Vagina (tissue), 2 donors: ENCODE data around the gene POLA1. TPM values are rescaled to one million over a fixed set of nuclear protein-coding genes. Genes with fewer than 3 reads are reported as not detected.

ENCODE experiments used
- DNase-seq, 2 donors: peaks; one replicate each; pipeline ENCODE4 v3.0.0-alpha.2; 2017; ENCODE audit errors: extremely low spot score in 2 of 2
- H3K27ac ChIP-seq: fragments of 200-600 bp; sonication (generic); one replicate; pipeline ENCODE4 v1.5.1; 2019
- H3K27me3 ChIP-seq: fragments of 200-600 bp; sonication (generic); one replicate; pipeline ENCODE4 v1.5.1; 2019
- H3K36me3 ChIP-seq, 2 donors: fragments of 200-600 bp; sonication (generic); one replicate each; pipeline ENCODE4 v1.5.1; 2017 to 2019
- H3K4me1 ChIP-seq: fragments of 200-600 bp; sonication (generic); one replicate; pipeline ENCODE4 v1.5.1; 2019
- H3K4me3 ChIP-seq, 2 donors: fragments of 200-600 bp; sonication (generic); 1 replicate in 1 of 2; 2 replicates in 1 of 2; pipeline ENCODE4 v1.5.1; 2016 to 2019
- H3K9me3 ChIP-seq: fragments of 200-600 bp; sonication (generic); one replicate; pipeline ENCODE4 v1.5.1; 2019
- CTCF ChIP-seq, 3 experiments: fragments of 450-650 bp in 2 of 3; fragments of 200-600 bp in 1 of 3; sonication (generic) in 1 of 3; IDR thresholded peaks; one replicate each; pipeline ENCODE4 v1.5.1; 2017 to 2019; ENCODE audit warnings: antibody characterized with exemption in 3 of 3, mild to moderate bottlenecking in 2 of 3, moderate library complexity in 2 of 3
- POLR2A ChIP-seq, 2 donors: fragments of 450-650 bp; IDR thresholded peaks; one replicate each; pipeline ENCODE4 v1.6.1; 2017; ENCODE audit warnings: antibody characterized with exemption in 2 of 2, mild to moderate bottlenecking in 2 of 2, moderate library complexity in 2 of 2
- POLR2AphosphoS5 ChIP-seq, 2 donors: sonication (generic); formaldehyde crosslinking; IDR thresholded peaks; one replicate each; pipeline ENCODE4 v1.9.0; 2017; ENCODE audit warnings: antibody characterized with exemption in 2 of 2, mild to moderate bottlenecking in 2 of 2, low read depth in 1 of 2; ENCODE audit not compliant: insufficient read depth in 1 of 2
- intact Hi-C: fragments of 100-400 bp; cut with DNase I; formaldehyde crosslinking; loops from one replicate; pipeline ENCODE4 v1.15.1; 2023
- total RNA-seq: library from RNA; depleted of rRNA; stranded (reverse); fragments of >200 nt; gene quantifications from one replicate; pipeline ENCODE4 v1.2.3, GENCODE V29; 2016

Gene POLA1
- total RNA-seq, 1 donor from 2014 or later: 17.2 TPM

DNA sequence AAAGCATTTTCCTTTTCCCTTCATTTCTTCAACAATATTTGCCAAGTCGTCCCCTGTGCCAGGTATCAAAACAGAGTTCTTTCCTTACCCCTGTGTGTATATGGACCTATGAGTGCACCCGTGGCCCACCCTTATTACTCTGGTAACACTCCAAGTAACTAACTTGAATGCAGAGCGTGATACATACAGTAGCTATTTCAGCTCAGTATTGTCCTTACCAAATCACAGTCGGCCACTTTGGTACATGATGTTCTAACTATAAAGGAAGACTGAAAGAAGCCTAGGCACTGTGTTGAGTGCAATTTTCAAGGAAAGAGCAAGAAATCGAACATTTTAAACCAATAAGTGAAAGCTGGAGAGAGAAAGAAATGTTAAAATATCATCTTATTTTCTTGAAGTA, 233.7 kb downstream of the POLA1 start:
- Histone ChIP-seq H3K36me3 (no peaks in the 10 kb centered on the region), H3K4me3 (no peak overlapping the region), H3K27me3 (no peaks in the 10 kb centered on the region), H3K27ac (no peak overlapping the region), H3K4me1 (no peaks in the 10 kb centered on the region), H3K9me3 (no peaks in the 10 kb centered on the region)
- intact Hi-C loops: no loop called here
- no peak for DNase-seq
- no peak for TF ChIP-seq CTCF (IDR thresholded peaks at IDR 0.05)
- no peak for TF ChIP-seq POLR2AphosphoS5 (IDR thresholded peaks at IDR 0.05; ENCODE audit: insufficient read depth in 1 of 2, low read depth in 1 of 2)
- TF ChIP-seq POLR2A (IDR thresholded peaks at IDR 0.05): no peak

DNA sequence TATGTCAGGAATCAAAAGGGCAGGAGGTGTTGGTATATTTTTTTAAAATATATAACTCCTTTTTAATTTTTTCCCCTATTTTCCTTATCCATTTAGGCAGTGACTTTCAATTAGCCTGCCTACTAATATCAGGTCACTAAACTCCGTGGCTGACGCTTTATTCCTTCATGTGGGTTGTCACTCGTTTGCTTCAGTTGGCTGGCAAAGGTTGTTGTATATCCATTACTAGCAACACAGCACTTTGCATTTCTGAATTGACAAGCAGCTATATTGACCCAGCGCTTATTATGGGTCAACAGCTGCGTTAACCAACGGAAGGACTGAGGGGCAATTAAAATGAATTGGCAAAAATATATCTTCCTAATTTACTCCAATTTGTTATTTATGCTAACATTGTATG, 234.4 kb downstream of the POLA1 start:
- Histone ChIP-seq H3K27ac (no peak overlapping the region), H3K27me3 (no peaks in the 10 kb centered on the region), H3K9me3 (no peaks in the 10 kb centered on the region), H3K36me3 (no peaks in the 10 kb centered on the region), H3K4me1 (no peaks in the 10 kb centered on the region), H3K4me3 (no peak overlapping the region)
- DNase-seq: no peak
- TF ChIP-seq POLR2A (IDR thresholded peaks at IDR 0.05) (no peak), POLR2AphosphoS5 (IDR thresholded peaks at IDR 0.05; ENCODE audit: insufficient read depth in 1 of 2, low read depth in 1 of 2) (no peak), CTCF (IDR thresholded peaks at IDR 0.05) (no peak)
- intact Hi-C loops: no loop called here

GRCh38 chrX:24934279-24934678, 240.6 kb downstream of the POLA1 start:
- Histone ChIP-seq H3K4me3 (no peak overlapping the region), H3K9me3 (no peaks in the 10 kb centered on the region), H3K27me3 (no peaks in the 10 kb centered on the region), H3K27ac (no peak overlapping the region), H3K36me3 (no peaks in the 10 kb centered on the region), H3K4me1 (no peaks in the 10 kb centered on the region)
- DNase-seq: no peak
- intact Hi-C loops: no loop called here
- TF ChIP-seq POLR2A (IDR thresholded peaks at IDR 0.05) (no peak), CTCF (IDR thresholded peaks at IDR 0.05) (no peak), POLR2AphosphoS5 (IDR thresholded peaks at IDR 0.05; ENCODE audit: insufficient read depth in 1 of 2, low read depth in 1 of 2) (no peak)

- Histone ChIP-seq H3K27ac (no peak overlapping the region), H3K36me3 (no peaks in the 10 kb centered on the region), H3K4me1 (no peaks in the 10 kb centered on the region), H3K9me3 (no peaks in the 10 kb centered on the region), H3K4me3 (no peak overlapping the region), H3K27me3 (no peaks in the 10 kb centered on the region)
- intact Hi-C loops: no loop called here
- no peak for DNase-seq
- no peak for TF ChIP-seq POLR2A (IDR thresholded peaks at IDR 0.05)
- no peak for TF ChIP-seq POLR2AphosphoS5 (IDR thresholded peaks at IDR 0.05; ENCODE audit: insufficient read depth in 1 of 2, low read depth in 1 of 2)
- TF ChIP-seq CTCF (IDR thresholded peaks at IDR 0.05): no peak
These were observed 251.3 kb downstream of the POLA1 start for GRCh38 chrX:24945009-24945408.

DNA sequence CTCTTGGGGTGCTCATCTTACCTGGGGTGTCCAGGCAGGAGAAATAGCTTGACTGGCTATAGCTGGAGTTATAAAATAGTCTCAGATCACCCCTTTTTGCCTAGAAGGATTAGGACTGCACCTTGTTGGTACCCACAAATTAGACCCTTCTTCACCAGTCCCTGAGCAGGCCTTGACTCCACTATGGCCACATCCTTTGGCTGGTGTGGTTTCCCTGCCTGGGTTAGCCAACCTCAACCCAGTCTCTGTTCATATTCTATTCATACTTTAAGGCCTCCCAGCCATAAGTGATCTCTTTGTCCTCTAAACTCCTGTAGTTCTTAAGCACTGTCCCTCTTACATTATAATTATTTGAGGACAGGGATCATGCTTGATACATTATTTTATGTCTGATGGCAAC, 252.7 kb downstream of the POLA1 start:
- TF ChIP-seq POLR2AphosphoS5 (IDR thresholded peaks at IDR 0.05; ENCODE audit: insufficient read depth in 1 of 2, low read depth in 1 of 2) (no peak), CTCF (IDR thresholded peaks at IDR 0.05) (no peak), POLR2A (IDR thresholded peaks at IDR 0.05) (no peak)
- no peaks in the 10 kb centered on the region for H3K9me3 ChIP-seq
- H3K36me3 ChIP-seq: no peaks in the 10 kb centered on the region
- no peaks in the 10 kb centered on the region for H3K27me3 ChIP-seq
- no peak for DNase-seq
- H3K4me1 ChIP-seq: no peaks in the 10 kb centered on the region
- intact Hi-C loops: no loop called here
- no peak overlapping the region for H3K4me3 ChIP-seq
- H3K27ac ChIP-seq: no peak overlapping the region
